NCI-H2227 treated with DMSO at 0.1 percent for 48 hours (cell line): ENCODE data around the gene OTOP1.
"Not testable (repeated sequence)": the region's sequence is repeated elsewhere in the genome, so short reads cannot be mapped to it uniquely, and the experiment has no call there.

Experiments
- DNase-seq: peaks from one replicate; lab custom pipeline; 2025; lab: John Stamatoyannopoulos, UW

OTOP1 gene

GRCh38 chr4:4233610-4234009 is 6.9 kb upstream of the OTOP1 start:
- no peak for DNase-seq

GRCh38 chr4:4228356-4228668 is 1.6 kb upstream of the OTOP1 start:
- no peak for DNase-seq

GRCh38 chr4:4227510-4228355 is 1.0 kb upstream of the OTOP1 start:
- no peak for DNase-seq

- peak; percentile 4 for DNase-seq
Observed at GRCh38 chr4:4225915-4226605, 669 bp downstream of the OTOP1 start.

GRCh38 chr4:4217113-4217512 is 9.6 kb downstream of the OTOP1 start:
- no peak for DNase-seq

GRCh38 chr4:4216648-4217047 is 10.1 kb downstream of the OTOP1 start:
- no peak for DNase-seq

- not testable (repeated sequence) for DNase-seq
Observed at GRCh38 chr4:4213674-4214073, 13.1 kb downstream of the OTOP1 start.

GRCh38 chr4:4206204-4206603 is 20.5 kb downstream of the OTOP1 start:
- no peak for DNase-seq

- DNase-seq, result no peak
Observed at GRCh38 chr4:4204401-4204745, 22.4 kb downstream of the OTOP1 start.

GRCh38 chr4:4203688-4204400 is 22.9 kb downstream of the OTOP1 start:
- DNase-seq, result no peak

- no peak for DNase-seq
Observed at GRCh38 chr4:4202510-4202909, 24.2 kb downstream of the OTOP1 start.

- no peak for DNase-seq
Observed at GRCh38 chr4:4200624-4201023, 26.1 kb downstream of the OTOP1 start.

GRCh38 chr4:4195354-4195753 is 31.4 kb downstream of the OTOP1 start:
- no peak for DNase-seq

GRCh38 chr4:4188557-4188956 is 38.2 kb downstream of the OTOP1 start:
- DNase-seq, result not testable (repeated sequence)

- DNase-seq, result no peak
Observed at GRCh38 chr4:4185528-4185927, 41.2 kb downstream of the OTOP1 start.

- no peak for DNase-seq
Observed at GRCh38 chr4:4182835-4183568, 43.7 kb downstream of the OTOP1 start.

- no peak for DNase-seq
Observed at GRCh38 chr4:4170596-4171150, 56.1 kb downstream of the OTOP1 start.

- DNase-seq, result not testable (repeated sequence)
Observed at GRCh38 chr4:4167981-4168780, 58.5 kb downstream of the OTOP1 start.

- DNase-seq, result not testable (repeated sequence)
Observed at GRCh38 chr4:4166986-4167385, 59.7 kb downstream of the OTOP1 start.

- not testable (repeated sequence) for DNase-seq
Observed at GRCh38 chr4:4165701-4166392, 60.9 kb downstream of the OTOP1 start.
